DND-41 (cell line): Measurements from ENCODE around the gene PALB2.

Experiments used
- EZH2 ChIP-seq: IDR thresholded peaks from 3 replicates; pipeline ENCODE4 v1.6.1; 2012; ENCODE audit warnings: borderline replicate concordance, low read depth, mild to moderate bottlenecking, moderate library complexity, low read length, inconsistent platforms; ENCODE audit not compliant: severe bottlenecking
- TF ChIP-seq, protein P1 (sequence below): IDR thresholded peaks from 2 replicates; pipeline ENCODE4 v1.5.1; 2012; ENCODE audit warnings: borderline replicate concordance, low read length, moderate library complexity, mild to moderate bottlenecking; ENCODE audit not compliant: poor library complexity, severe bottlenecking; ENCODE audit errors: extremely low read depth

DNA sequence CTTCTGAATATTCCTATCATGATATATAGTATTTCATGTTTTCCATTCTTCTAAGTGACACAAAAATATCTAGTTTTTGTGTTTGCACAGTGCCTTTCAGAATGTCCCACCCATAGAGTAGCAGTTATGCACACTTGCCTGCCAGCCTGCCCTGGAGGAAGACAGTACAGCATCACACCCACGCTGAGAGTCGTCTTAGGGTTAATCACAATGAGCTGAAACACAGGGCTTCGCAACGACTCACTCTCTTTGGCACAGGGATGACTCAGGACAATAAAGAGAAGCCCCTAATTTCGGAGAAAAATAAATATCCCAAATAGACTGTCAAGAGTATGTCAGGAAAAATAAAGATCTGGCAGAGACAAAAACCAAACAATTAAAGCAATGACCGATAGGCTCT is 33.4 kb downstream of the PALB2 start:
- TF ChIP-seq, protein P1, sequence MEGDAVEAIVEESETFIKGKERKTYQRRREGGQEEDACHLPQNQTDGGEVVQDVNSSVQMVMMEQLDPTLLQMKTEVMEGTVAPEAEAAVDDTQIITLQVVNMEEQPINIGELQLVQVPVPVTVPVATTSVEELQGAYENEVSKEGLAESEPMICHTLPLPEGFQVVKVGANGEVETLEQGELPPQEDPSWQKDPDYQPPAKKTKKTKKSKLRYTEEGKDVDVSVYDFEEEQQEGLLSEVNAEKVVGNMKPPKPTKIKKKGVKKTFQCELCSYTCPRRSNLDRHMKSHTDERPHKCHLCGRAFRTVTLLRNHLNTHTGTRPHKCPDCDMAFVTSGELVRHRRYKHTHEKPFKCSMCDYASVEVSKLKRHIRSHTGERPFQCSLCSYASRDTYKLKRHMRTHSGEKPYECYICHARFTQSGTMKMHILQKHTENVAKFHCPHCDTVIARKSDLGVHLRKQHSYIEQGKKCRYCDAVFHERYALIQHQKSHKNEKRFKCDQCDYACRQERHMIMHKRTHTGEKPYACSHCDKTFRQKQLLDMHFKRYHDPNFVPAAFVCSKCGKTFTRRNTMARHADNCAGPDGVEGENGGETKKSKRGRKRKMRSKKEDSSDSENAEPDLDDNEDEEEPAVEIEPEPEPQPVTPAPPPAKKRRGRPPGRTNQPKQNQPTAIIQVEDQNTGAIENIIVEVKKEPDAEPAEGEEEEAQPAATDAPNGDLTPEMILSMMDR = no peak
- no peak for TF ChIP-seq EZH2
